HL-60 (cell line): ENCODE measurements around the gene FUT7.

Source experiments
- DNase-seq, 2 experiments: peaks; one replicate each; pipeline ENCODE4 v3.0.0-alpha.2; 2010 to 2020; ENCODE audit warnings: low read depth in 1 of 2, low spot score in 1 of 2
- H3K27ac ChIP-seq: fragments of 250-450 bp; sonication (Bioruptor Pico); replicated peaks from 2 replicates; pipeline ENCODE4 v1.5.1; 2020; ENCODE audit warnings: mild to moderate bottlenecking, moderate library complexity
- H3K27me3 ChIP-seq: fragments of 250-450 bp; sonication (Bioruptor Pico); 2 replicates; pipeline ENCODE4 v1.5.1; 2021; ENCODE audit warnings: mild to moderate bottlenecking, moderate library complexity; ENCODE audit not compliant: insufficient read depth, poor library complexity, severe bottlenecking
- H3K4me3 ChIP-seq: replicated peaks from 2 replicates; pipeline ENCODE4 v1.5.1; 2011; ENCODE audit warnings: mild to moderate bottlenecking, control low read depth, low read length; ENCODE audit not compliant: insufficient read depth
- GABPA ChIP-seq: IDR thresholded peaks from 2 replicates; pipeline ENCODE4 v1.6.1; 2012; ENCODE audit warnings: low read depth
- POLR2AphosphoS5 ChIP-seq: IDR thresholded peaks from 2 replicates; pipeline ENCODE4 v1.6.1; 2012; ENCODE audit warnings: low read depth
- SPI1 ChIP-seq: IDR thresholded peaks from 2 replicates; pipeline ENCODE4 v1.6.1; 2012; ENCODE audit warnings: low read depth, mild to moderate bottlenecking, borderline replicate concordance
- TF ChIP-seq, protein P1 (sequence below): IDR thresholded peaks from 2 replicates; pipeline ENCODE4 v1.6.1; 2012; ENCODE audit warnings: low read depth; ENCODE audit not compliant: insufficient replicate concordance
- TF ChIP-seq, protein P2 (sequence below): IDR thresholded peaks from one replicate; pipeline ENCODE4 v1.5.1; 2011; ENCODE audit warnings: low read length, control low read depth, inconsistent platforms; ENCODE audit not compliant: insufficient read depth

Gene FUT7

DNA sequence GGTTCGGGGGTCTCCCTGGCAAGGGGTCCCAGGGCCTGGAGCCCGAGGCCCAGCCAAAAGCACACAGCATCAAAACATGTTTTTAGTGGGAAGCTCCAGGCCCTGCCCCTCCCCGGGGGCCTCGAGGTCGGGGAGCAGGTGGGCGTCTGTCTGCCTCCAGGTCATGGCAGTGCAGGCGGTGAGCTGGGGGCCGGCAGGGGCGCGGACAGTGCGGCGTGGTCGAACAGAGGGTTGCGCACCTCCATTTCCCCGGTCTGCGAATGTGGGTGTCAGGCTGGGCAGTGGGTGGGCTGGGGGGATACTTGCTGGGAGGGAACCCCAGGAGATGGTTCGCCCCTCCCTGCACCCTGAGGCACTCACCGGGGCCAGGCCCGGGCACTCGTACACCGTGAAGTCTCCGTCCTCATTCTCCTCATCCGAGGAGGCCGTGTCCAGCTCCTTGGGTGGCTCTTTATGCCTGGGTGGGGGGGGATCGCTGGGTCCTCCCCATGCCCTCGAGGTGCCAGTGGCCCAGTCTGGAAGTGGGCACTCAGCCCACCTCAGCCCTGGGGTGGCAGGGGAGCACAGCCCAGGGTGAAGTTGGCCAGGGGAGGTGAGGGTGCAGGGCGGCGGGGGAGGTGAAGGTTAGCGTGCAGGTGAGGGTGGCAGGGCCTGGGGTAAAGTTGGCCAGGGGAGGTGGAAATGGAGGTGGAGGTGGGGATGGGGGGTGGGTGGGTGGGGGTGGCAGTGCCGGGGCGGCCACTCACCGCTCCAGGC lies 7.9 kb upstream of the FUT7 start:
- H3K27ac ChIP-seq = no peak overlapping the region
- DNase-seq = no peak
- H3K4me3 ChIP-seq = no peak overlapping the region
- TF ChIP-seq GABPA (no peak), POLR2AphosphoS5 (no peak; the same call in 1 of the 2 replicates), SPI1 (no peak)
- TF ChIP-seq, protein P1, sequence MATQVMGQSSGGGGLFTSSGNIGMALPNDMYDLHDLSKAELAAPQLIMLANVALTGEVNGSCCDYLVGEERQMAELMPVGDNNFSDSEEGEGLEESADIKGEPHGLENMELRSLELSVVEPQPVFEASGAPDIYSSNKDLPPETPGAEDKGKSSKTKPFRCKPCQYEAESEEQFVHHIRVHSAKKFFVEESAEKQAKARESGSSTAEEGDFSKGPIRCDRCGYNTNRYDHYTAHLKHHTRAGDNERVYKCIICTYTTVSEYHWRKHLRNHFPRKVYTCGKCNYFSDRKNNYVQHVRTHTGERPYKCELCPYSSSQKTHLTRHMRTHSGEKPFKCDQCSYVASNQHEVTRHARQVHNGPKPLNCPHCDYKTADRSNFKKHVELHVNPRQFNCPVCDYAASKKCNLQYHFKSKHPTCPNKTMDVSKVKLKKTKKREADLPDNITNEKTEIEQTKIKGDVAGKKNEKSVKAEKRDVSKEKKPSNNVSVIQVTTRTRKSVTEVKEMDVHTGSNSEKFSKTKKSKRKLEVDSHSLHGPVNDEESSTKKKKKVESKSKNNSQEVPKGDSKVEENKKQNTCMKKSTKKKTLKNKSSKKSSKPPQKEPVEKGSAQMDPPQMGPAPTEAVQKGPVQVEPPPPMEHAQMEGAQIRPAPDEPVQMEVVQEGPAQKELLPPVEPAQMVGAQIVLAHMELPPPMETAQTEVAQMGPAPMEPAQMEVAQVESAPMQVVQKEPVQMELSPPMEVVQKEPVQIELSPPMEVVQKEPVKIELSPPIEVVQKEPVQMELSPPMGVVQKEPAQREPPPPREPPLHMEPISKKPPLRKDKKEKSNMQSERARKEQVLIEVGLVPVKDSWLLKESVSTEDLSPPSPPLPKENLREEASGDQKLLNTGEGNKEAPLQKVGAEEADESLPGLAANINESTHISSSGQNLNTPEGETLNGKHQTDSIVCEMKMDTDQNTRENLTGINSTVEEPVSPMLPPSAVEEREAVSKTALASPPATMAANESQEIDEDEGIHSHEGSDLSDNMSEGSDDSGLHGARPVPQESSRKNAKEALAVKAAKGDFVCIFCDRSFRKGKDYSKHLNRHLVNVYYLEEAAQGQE = no peak
- TF ChIP-seq, protein P2, sequence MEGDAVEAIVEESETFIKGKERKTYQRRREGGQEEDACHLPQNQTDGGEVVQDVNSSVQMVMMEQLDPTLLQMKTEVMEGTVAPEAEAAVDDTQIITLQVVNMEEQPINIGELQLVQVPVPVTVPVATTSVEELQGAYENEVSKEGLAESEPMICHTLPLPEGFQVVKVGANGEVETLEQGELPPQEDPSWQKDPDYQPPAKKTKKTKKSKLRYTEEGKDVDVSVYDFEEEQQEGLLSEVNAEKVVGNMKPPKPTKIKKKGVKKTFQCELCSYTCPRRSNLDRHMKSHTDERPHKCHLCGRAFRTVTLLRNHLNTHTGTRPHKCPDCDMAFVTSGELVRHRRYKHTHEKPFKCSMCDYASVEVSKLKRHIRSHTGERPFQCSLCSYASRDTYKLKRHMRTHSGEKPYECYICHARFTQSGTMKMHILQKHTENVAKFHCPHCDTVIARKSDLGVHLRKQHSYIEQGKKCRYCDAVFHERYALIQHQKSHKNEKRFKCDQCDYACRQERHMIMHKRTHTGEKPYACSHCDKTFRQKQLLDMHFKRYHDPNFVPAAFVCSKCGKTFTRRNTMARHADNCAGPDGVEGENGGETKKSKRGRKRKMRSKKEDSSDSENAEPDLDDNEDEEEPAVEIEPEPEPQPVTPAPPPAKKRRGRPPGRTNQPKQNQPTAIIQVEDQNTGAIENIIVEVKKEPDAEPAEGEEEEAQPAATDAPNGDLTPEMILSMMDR = no peak
- peaks cover 8% of the 10 kb centered on the region for H3K27me3 ChIP-seq

DNA sequence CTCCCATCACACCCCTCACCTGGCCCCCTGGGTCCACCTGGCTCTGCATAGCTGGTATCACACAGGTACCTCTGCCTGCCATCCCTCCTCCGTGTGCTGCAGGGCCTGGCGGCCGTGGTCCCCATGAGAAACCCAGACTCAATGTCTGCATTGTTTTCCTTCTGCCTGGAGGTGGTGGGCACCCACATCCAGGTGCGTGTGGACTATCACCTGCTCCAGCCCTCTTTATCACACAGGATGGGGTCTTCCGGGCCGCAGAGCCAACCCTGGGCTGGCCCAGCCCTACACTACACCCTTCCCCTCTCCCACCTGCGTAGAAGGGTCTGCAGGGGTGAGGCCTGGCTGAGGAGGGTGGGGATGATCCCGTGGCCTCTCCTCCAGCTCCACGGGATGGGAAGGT lies 7.0 kb upstream of the FUT7 start:
- TF ChIP-seq POLR2AphosphoS5 = peak; percentile 94
- TF ChIP-seq, protein P1 = no peak

DNA sequence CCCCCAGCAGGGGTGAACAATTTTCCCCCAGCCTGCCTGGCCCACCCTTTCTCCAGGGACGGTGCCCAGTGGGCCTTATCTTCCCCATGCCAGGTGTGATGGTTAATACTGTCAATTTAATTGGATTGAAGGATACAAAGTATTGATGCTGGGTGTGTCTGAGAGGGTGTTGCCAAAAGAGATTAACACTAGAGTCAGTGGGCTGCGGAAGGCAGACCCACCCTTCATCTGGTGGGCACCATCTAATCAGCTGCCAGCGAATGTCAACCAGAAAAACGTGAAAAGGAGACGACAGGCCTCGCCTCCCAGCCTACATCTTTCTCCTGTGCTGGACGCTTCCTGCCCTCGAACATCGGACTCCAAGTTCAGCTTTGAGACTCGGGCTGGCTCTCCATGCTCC lies 5.6 kb upstream of the FUT7 start:
- H3K4me3 ChIP-seq = no peak overlapping the region
- no peak overlapping the region for H3K27ac ChIP-seq
- TF ChIP-seq POLR2AphosphoS5 (peak; percentile 69), GABPA (no peak)
- TF ChIP-seq, protein P2 = no peak
- DNase-seq = no peak
- no peaks in the 10 kb centered on the region for H3K27me3 ChIP-seq

More for the DNA sequence above, 7.0 kb upstream of the FUT7 start:
- no peak overlapping the region for H3K27ac ChIP-seq
- peaks cover under 1% of the 10 kb centered on the region for H3K27me3 ChIP-seq
- DNase-seq = no peak
- no peak overlapping the region for H3K4me3 ChIP-seq

DNA sequence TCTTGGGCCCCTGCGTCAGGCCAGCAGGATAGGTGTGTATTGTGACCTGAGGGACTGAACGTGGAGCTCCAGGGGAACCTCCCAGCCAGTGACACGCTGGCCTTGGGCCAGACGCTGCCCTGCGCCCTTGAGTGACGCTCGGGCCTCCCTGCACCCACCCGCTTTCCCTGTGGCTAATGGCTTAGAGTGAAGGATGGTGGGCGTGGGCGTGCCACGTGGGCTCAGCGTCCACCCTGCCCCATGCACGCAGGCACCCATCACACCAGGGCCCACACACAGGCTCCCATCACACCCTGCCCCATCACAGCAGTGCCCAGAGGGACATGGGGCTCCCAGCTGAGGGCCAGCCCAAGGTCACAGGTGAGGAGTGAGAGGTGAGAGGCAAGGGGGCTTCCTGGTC lies 5.1 kb upstream of the FUT7 start:
- Histone ChIP-seq H3K27me3 (no peaks in the 10 kb centered on the region), H3K4me3 (no peak overlapping the region), H3K27ac (no peak overlapping the region)
- TF ChIP-seq, protein P2 = no peak
- TF ChIP-seq POLR2AphosphoS5 = peak; percentile 88
- no peak for DNase-seq
